GM19328 (cell line): ENCODE data around the gene ABCA7.

ENCODE experiments used
- ATAC-seq: cut with Tn5 transposase; IDR thresholded peaks from one replicate; pipeline ENCODE4 v1.9.1; 2021; ENCODE audit warnings: mild to moderate bottlenecking, moderate library complexity; ENCODE audit not compliant: unreplicated experiment

ABCA7 gene

DNA sequence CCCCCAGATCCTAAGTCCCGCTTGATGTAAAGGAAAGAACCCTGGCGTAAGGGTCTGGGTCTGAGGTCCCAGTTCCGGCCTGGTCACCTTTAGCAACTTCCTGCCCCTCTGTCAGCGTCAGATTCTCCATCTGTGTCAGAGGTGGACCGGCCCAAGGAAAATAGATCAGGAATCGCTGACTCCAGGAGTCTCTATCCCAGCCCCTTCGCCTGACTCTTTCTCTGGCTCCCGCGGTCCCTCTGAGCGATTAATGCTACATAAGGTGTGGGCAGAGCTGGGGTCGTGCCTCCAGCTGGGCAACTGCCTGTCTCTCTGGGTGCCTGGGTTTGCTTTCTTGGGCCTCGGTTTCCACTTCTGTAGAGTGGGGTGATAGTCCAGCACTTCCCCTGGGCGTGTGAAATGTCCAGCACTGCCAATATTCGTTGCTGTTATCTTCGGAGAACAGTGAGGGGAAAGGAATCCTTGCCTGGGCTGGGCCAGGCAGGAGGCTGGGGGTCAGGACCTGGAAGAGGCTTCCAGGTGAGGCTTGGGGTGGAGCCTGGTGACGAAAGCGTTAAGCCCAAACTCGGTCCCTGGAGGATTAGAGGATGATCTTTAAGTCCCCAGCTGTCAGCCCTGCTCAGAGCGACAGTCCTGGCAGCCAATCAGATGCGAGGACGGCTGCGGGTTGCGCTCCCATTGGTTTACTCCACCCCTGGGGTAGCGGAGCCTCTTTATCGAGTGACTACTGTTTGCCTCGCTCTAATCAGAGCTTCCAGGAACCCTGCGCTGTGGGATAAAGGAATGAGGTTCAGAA, 767 bp downstream of the ABCA7 start:
- ATAC-seq = no peak

DNA sequence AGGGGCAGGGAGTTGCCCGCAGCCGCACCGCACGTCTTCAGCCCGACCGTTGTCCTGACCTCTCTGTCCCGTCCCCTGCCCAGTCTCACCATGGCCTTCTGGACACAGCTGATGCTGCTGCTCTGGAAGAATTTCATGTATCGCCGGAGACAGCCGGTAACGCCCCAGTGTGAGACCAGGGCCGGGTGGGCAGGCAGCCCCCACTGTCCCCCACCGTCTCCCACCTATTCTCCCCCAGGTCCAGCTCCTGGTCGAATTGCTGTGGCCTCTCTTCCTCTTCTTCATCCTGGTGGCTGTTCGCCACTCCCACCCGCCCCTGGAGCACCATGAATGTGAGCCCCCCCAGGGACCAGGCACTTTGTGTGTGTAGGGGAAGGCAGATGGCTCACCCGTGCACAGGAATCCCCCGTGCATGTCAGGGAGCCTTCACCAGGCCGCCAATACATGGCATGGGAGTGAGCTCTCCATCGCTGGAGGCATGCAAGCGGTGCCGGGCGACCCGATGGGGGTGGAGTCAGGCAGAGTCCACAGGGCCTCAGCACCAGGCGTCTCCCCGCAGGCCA, 1.4 kb downstream of the ABCA7 start:
- no peak for ATAC-seq

DNA sequence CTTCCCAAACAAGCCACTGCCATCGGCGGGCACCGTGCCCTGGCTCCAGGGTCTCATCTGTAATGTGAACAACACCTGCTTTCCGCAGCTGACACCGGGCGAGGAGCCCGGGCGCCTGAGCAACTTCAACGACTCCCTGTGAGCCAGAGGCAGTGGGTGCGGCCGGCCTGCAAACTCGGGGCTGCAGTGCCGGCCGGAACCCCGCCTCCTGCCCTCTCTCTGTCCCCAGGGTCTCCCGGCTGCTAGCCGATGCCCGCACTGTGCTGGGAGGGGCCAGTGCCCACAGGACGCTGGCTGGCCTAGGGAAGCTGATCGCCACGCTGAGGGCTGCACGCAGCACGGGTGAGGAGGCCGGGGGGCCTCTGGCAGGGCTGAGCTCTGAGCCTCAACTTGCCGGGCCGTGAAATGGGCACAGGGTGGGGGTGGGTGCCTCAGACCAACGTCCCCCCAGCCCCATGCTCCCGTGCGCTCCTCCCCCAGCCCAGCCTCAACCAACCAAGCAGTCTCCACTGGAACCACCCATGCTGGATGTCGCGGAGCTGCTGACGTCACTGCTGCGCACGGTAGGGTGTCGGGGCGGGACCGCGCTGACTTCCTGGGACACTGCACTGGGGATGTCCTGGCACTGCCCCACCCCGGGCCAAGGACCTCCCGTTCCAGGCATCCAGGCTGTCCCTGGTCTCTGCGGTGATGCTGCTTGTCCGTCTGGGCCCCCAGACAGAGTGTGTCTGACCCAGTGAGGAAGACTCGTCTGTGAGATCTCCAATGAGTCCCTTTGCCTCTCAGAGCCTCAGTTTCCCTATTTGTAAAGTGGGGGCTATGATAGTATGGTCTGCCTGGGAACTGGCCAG, 2.2 kb downstream of the ABCA7 start:
- no peak for ATAC-seq

DNA sequence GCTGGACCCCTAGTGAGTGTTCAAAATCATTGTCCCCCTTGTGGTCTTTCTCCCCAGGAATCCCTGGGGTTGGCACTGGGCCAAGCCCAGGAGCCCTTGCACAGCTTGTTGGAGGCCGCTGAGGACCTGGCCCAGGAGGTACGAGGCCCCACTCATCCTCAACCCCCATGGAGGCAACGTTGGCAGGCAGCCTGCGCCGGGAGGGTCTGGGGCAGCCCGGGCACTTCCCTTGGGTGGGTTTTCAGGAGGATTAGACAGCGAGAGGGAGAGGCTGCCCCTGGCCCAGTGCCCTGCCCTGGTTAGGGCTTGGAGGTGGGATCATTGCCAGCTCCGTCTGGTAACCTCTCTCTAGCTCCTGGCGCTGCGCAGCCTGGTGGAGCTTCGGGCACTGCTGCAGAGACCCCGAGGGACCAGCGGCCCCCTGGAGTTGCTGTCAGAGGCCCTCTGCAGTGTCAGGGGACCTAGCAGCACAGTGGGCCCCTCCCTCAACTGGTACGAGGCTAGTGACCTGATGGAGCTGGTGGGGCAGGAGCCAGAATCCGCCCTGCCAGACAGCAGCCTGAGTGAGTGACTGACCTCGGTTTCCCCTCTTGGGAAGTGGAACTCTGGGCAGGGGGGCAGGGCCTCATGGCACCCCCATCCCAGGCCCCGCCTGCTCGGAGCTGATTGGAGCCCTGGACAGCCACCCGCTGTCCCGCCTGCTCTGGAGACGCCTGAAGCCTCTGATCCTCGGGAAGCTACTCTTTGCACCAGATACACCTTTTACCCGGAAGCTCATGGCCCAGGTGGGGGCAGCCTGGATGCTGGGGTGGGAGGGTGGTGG, 3.0 kb downstream of the ABCA7 start:
- ATAC-seq = no peak

DNA sequence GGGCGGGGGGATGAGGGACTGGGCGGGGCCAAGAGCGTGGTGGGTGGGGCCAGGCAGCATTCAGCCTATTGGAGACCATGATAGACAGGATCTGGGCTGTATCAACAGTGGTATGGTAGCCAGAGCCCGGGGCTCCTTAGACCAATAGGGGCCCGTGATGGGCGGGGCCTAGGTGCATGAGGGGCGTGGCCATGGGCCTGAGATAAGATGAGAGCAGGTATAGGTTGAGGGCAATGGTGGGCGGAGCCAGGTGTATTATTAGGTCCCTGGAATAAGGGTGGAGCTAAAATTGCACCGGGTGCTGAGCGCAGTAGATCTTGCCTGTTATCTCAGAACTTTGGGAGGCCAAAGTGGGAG, 5.3 kb downstream of the ABCA7 start:
- ATAC-seq = no peak

DNA sequence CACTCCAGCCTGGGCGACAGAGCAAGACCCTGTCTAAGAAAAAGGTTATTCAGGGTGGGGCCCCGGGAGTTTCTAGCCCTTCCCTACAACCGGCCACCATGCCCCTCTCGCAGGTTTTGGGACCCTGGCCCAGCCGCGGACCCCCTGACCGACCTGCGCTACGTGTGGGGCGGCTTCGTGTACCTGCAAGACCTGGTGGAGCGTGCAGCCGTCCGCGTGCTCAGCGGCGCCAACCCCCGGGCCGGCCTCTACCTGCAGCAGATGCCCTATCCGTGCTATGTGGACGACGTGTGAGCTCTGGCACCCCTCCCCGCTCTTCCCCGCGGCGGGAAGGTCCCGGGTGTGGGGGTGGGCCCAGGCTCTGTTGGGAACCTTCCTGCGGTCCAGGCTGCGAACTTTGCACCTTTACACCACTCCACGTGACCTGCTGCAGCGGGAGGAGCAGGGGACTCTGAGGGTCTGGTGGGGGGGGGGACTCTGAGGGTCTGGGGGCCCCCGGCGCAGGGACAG, 6.3 kb downstream of the ABCA7 start:
- no peak for ATAC-seq

DNA sequence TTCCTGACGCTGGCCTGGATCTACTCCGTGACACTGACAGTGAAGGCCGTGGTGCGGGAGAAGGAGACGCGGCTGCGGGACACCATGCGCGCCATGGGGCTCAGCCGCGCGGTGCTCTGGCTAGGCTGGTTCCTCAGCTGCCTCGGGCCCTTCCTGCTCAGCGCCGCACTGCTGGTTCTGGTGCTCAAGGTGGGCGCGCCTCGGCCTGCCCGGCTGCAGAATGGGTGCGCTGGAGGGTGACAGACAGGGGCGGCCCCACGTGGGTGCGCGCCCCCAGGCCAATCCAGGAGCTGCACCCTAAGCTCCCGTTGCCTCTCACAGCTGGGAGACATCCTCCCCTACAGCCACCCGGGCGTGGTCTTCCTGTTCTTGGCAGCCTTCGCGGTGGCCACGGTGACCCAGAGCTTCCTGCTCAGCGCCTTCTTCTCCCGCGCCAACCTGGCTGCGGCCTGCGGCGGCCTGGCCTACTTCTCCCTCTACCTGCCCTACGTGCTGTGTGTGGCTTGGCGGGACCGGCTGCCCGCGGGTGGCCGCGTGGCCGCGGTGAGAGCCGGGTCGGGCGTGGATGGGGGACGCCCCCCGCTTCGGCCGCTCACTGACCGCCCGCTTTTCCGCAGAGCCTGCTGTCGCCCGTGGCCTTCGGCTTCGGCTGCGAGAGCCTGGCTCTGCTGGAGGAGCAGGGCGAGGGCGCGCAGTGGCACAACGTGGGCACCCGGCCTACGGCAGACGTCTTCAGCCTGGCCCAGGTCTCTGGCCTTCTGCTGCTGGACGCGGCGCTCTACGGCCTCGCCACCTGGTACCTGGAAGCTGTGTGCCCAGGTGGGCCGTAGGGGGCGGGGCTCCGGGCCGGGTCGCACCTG, 7.2 kb downstream of the ABCA7 start:
- no peak for ATAC-seq

DNA sequence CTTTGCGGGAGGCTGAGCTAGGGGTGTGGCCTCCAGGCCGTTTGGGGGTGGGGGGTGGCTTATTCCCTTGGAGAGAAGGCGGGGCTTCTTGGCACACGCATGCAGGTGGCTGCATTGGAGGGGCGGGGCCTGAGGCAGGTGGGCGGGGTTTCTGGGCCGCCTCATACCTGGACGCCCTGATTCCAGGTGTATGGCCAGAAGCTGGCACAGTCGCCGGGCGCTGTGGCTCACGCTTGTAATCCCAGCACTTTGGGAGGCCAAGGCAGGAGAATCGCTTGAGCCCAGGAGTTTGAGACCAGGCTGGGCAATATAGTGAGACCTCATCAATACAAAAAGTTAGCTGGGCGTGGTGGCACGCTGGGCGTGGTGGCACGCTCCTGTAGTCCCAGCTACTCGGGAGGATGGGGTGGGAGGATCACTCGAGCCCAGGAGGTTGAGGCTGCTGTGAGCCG, 7.8 kb downstream of the ABCA7 start:
- ATAC-seq = no peak

DNA sequence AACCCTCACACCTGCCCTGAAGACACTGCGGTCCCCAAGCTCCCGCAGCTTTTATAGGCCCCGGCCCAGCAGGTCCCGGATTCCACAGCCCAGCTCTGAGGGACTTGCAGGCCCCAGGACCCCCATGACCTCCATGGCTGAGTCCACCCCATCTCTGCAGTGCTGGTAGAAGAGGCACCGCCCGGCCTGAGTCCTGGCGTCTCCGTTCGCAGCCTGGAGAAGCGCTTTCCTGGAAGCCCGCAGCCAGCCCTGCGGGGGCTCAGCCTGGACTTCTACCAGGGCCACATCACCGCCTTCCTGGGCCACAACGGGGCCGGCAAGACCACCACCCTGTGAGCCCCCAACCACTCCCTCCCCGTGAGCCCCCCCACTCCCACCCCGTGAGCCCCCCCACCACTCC, 9.2 kb downstream of the ABCA7 start:
- no peak for ATAC-seq

DNA sequence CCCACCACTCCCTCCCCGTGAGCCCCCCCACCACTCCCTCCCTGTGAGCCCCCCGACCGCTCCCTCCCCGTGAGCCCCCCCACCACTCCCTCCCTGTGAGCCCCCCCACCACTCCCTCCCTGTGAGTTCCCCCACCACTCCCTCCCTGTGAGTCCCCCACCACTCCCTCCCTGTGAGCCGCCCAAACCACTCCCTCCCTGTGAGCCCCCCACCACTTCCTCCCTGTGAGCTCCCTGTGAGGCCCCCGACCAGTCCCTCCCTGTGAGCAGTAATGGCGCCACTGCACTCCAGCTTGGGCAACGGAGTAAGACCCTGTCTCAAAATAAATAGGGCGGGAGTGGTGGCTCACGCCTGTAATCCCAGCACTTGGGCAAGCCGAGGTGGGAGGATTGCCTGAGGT, 9.9 kb downstream of the ABCA7 start:
- no peak for ATAC-seq

DNA sequence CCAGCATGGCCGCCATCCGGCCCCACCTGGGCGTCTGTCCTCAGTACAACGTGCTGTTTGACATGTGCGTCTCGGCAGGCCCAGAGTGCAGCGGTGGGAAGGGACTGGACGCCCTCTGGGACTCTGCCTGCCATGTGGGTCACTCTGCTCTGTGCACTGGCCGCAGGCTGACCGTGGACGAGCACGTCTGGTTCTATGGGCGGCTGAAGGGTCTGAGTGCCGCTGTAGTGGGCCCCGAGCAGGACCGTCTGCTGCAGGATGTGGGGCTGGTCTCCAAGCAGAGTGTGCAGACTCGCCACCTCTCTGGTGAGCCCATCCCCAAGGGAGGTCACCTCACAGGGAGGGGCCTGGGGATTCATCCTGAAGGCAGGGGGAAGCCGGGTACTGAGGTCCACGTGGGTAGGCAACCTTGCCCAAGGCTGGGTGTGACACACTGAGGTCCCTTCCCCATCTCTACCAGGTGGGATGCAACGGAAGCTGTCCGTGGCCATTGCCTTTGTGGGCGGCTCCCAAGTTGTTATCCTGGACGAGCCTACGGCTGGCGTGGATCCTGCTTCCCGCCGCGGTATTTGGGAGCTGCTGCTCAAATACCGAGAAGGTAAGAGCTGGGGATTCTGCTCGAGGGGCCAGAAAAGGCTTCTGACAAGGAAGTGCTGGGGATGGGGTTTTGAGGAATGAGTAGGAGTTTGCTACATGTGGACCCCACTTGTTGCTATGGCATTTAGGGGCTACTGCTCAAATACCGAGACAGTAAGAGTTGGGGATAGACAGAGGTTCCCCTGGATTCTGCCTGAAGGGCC, 11.3 kb downstream of the ABCA7 start:
- no peak for ATAC-seq

DNA sequence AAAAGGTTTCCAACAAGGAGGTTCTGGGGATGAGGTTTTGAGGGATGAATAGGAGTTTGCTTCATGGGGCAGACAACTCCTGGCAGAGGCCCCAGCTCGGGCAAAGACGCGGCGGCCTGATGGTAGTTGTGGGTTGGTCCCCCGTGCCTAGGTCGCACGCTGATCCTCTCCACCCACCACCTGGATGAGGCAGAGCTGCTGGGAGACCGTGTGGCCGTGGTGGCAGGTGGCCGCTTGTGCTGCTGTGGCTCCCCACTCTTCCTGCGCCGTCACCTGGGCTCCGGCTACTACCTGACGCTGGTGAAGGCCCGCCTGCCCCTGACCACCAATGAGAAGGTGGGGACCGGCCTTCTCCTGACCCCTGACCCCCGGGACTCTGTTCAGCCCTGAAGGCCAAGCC, 11.9 kb downstream of the ABCA7 start:
- ATAC-seq = no peak

DNA sequence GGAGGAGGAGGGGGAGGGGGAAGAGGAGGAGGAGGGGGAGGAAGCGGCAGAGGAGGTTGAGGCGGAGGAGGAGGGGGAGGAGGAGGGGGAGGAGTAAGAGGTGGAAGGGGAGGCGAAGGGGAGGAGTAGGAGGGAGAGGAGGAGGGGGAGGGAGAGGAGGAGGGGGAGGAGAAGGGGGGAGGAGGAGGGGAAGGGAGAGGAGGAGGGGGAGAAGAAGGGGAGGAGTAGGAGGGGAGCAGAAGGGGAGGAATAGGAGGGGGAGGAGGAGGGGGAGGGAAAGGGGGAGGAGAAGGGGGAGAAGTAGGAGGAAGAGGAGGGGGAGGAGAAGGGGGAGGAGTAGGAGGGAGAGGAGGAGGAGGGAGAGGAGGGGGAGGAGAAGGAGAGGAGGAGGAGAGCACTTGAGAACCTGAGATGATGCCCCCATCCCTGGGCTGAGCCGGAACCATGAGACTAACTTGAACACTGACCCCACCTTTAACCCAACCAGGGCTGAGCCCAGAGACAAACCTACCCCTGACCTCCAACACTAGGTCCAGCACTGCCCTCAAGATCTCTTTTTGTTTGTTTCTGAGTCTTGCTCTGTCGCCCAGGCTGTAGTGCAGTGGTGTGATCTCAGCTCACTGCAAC, 12.6 kb downstream of the ABCA7 start:
- no peak for ATAC-seq

DNA sequence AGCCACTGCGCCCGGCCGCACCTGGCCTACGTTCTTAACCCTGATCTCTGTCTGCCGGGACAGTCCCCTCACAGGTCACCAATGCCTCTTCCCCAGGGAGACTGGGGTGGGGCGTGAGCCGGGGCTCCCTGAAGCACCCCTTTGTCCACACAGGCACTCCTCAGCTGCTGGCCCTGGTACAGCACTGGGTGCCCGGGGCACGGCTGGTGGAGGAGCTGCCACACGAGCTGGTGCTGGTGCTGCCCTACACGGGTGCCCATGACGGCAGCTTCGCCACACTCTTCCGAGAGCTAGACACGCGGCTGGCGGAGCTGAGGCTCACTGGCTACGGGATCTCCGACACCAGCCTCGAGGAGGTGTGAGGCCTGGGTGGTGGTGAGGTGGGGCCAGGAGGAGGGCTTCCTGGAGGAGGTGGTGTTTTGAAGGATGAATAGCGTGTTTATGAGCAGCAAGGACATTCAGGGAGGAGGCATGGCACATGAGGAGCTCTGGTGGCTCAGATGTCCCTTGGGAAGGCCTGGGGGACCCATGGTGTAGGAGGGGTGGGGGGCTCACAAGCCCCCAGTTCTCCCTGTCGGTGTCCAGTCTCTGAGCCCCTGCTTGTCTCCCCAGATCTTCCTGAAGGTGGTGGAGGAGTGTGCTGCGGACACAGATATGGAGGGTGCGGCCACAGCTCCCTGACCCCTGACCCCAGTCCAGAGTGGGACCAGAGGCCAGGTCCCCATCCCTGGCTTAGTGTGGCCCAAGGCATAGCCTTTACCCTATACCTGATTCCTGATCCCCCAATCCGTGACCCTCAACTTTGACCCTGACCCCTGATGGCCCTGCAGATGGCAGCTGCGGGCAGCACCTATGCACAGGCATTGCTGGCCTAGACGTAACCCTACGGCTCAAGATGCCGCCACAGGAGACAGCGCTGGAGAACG, 13.5 kb downstream of the ABCA7 start:
- ATAC-seq = no peak

DNA sequence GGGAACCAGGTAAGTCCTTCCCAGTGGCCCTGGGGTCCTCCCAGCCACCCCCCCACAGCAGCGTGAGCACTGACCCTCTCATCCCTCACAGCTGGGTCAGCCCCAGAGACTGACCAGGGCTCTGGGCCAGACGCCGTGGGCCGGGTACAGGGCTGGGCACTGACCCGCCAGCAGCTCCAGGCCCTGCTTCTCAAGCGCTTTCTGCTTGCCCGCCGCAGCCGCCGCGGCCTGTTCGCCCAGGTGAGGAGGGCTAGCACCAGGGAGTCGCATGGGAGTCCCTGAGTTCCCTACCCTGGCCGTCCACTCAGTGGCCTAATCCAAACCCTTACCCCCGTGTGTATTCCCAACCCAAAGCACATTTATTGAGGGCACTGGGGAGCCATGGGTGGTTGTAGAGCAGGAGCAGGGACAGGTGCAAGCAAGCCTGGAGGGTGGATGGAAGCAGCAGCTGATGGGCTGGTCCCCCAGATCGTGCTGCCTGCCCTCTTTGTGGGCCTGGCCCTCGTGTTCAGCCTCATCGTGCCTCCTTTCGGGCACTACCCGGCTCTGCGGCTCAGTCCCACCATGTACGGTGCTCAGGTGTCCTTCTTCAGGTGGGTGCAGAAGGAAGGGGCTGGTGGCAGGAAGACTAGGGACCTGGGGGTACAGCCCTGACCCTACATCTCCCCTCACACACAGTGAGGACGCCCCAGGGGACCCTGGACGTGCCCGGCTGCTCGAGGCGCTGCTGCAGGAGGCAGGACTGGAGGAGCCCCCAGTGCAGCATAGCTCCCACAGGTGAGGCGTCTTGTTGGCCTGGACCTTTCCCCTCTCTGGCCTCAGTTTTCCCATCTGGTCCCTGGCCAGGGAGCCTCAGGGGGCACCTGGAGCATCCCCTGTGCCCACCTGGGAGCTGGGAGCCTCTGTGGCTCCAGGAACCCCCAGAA, 14.5 kb downstream of the ABCA7 start:
- ATAC-seq = no peak

DNA sequence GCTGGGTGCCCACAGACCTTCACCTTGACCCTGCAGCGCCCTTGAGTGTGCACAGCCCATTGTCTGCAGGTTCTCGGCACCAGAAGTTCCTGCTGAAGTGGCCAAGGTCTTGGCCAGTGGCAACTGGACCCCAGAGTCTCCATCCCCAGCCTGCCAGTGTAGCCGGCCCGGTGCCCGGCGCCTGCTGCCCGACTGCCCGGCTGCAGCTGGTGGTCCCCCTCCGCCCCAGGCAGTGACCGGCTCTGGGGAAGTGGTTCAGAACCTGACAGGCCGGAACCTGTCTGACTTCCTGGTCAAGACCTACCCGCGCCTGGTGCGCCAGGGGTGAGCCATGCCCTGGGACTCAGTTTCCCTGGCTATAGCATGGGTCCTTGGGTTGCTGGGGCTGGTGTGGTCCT, 15.1 kb downstream of the ABCA7 start:
- no peak for ATAC-seq
